Measurements from ENCODE around the gene COMMD3.
"Not testable (repeated sequence)": the region's sequence is repeated elsewhere in the genome, so short reads cannot be mapped to it uniquely, and the experiment has no call there.

The COMMD3 gene

GRCh38 chr10:22340329-22341189, 24.4 kb downstream of the COMMD3 start:
- peak; percentile 11 to 62 for DNase-seq

GRCh38 chr10:22341190-22341925, 25.2 kb downstream of the COMMD3 start:
- DNase-seq, result no peak

GRCh38 chr10:22341926-22342196, 25.7 kb downstream of the COMMD3 start:
- no peak for DNase-seq

- no peak for DNase-seq
Observed at GRCh38 chr10:22342421-22342820, 26.2 kb downstream of the COMMD3 start.

- no peak for DNase-seq
Observed at GRCh38 chr10:22343731-22344130, 27.5 kb downstream of the COMMD3 start.

GRCh38 chr10:22344249-22344648, 28.1 kb downstream of the COMMD3 start:
- no peak for DNase-seq

GRCh38 chr10:22344781-22345300, 28.7 kb downstream of the COMMD3 start:
- no peak for DNase-seq

- DNase-seq, result peak; percentile 48 to 67
Observed at GRCh38 chr10:22345301-22346095, 29.3 kb downstream of the COMMD3 start, which contains the start of gene SPAG6. TSS of gene SPAG6 (plus strand) at chr10:22345496. CDS start at chr10:22345612, 116 bp downstream.

GRCh38 chr10:22346096-22346661, 30.0 kb downstream of the COMMD3 start:
- DNase-seq, result no peak

- no peak for DNase-seq
Observed at GRCh38 chr10:22349755-22350154, 33.6 kb downstream of the COMMD3 start.

- DNase-seq, result no peak
Observed at GRCh38 chr10:22351131-22351703, 35.0 kb downstream of the COMMD3 start.

- DNase-seq, result no peak
Observed at GRCh38 chr10:22356324-22356873, 40.2 kb downstream of the COMMD3 start.

GRCh38 chr10:22357770-22358169, 41.6 kb downstream of the COMMD3 start:
- DNase-seq, result not testable (repeated sequence)

GRCh38 chr10:22363305-22363704, 47.1 kb downstream of the COMMD3 start:
- DNase-seq, result no peak

GRCh38 chr10:22364407-22365140, 48.4 kb downstream of the COMMD3 start:
- no peak for DNase-seq

- DNase-seq, result no peak
Observed at GRCh38 chr10:22365233-22365632, 49.0 kb downstream of the COMMD3 start.

- DNase-seq, result no peak
Observed at GRCh38 chr10:22365644-22366434, 49.7 kb downstream of the COMMD3 start.

GRCh38 chr10:22366435-22366703, 50.2 kb downstream of the COMMD3 start:
- no peak for DNase-seq

GRCh38 chr10:22366771-22367170, 50.6 kb downstream of the COMMD3 start:
- no peak for DNase-seq

- no peak for DNase-seq
Observed at GRCh38 chr10:22367471-22367870, 51.3 kb downstream of the COMMD3 start.

GRCh38 chr10:22368402-22368801, 52.2 kb downstream of the COMMD3 start:
- no peak for DNase-seq
